WTC11 (cell line): Measurements from ENCODE around the gene HRH1. TPM values are rescaled to one million over a fixed set of nuclear protein-coding genes. Genes with fewer than 3 reads are reported as not detected.

ENCODE experiments used
- ATAC-seq: fragments of 200-7000 bp; cut with Tn5 transposase; 2 replicates; pipeline ENCODE4 v1.10.0; 2021; ENCODE audit warnings: mild to moderate bottlenecking, moderate library complexity
- CTCF ChIA-PET: fragments of 300-600 bp; sonication (Branson Sonifier 250); formaldehyde crosslinking; loops from one replicate; lab custom pipeline; 2021; ENCODE audit warnings: antibody characterized with exemption; lab: Charles Lee
- POLR2A ChIA-PET: fragments of 350-600 bp; sonication (Branson Sonifier 250); formaldehyde crosslinking; loops from one replicate; lab custom pipeline; 2021; ENCODE audit warnings: antibody characterized with exemption; lab: Charles Lee
- DNase-seq: peaks from one replicate; pipeline ENCODE4 v3.0.0; 2021; ENCODE audit warnings: low spot score
- H3K27ac Mint-ChIP-seq: 2 replicates; pipeline ENCODE4 v1.8.0; 2021; ENCODE audit warnings: mixed read lengths
- H3K27me3 Mint-ChIP-seq: 2 replicates; pipeline ENCODE4 v1.8.0; 2021; ENCODE audit warnings: low read depth, mild to moderate bottlenecking, moderate library complexity, mixed read lengths
- H3K36me3 Mint-ChIP-seq: 2 replicates; pipeline ENCODE4 v1.8.0; 2021; ENCODE audit warnings: mixed read lengths
- H3K4me1 Mint-ChIP-seq: 2 replicates; pipeline ENCODE4 v1.8.0; 2022; ENCODE audit warnings: mixed read lengths
- H3K4me3 Mint-ChIP-seq: 2 replicates; pipeline ENCODE4 v1.8.0; 2021; ENCODE audit warnings: mild to moderate bottlenecking, moderate library complexity, mixed read lengths
- H3K9me3 Mint-ChIP-seq: 2 replicates; pipeline ENCODE4 v1.8.0; 2021; ENCODE audit warnings: mixed read lengths
- ESRRA ChIP-seq: sonication (generic); formaldehyde crosslinking; IDR thresholded peaks from 2 replicates; pipeline ENCODE4 v1.8.1; 2022; ENCODE audit warnings: mild to moderate bottlenecking, missing genetic modification reagents, borderline replicate concordance
- ETV6 ChIP-seq: sonication (generic); formaldehyde crosslinking; IDR thresholded peaks from 2 replicates; pipeline ENCODE4 v1.8.1; 2022; ENCODE audit warnings: mild to moderate bottlenecking, missing genetic modification reagents
- GTF2I ChIP-seq: fragments of 250-450 bp; sonication (Bioruptor Pico); conservative IDR thresholded peaks from 2 replicates; pipeline ENCODE4 v1.4.0; 2021; ENCODE audit warnings: mild to moderate bottlenecking
- IRF2 ChIP-seq: sonication (generic); formaldehyde crosslinking; IDR thresholded peaks from 2 replicates; pipeline ENCODE4 v1.8.0; 2022; ENCODE audit warnings: low read depth, missing genetic modification reagents, borderline replicate concordance
- KAT7 ChIP-seq: sonication (generic); formaldehyde crosslinking; IDR thresholded peaks from 2 replicates; pipeline ENCODE4 v1.8.1; 2023; ENCODE audit warnings: missing genetic modification reagents, mild to moderate bottlenecking, borderline replicate concordance
- NFATC4 ChIP-seq: fragments of 250-450 bp; sonication (Bioruptor Pico); IDR thresholded peaks from 2 replicates; pipeline ENCODE4 v1.9.0; 2021; ENCODE audit warnings: mild to moderate bottlenecking
- NFYB ChIP-seq: sonication (generic); formaldehyde crosslinking; conservative IDR thresholded peaks from 2 replicates; pipeline ENCODE4 v1.8.0; 2022; ENCODE audit warnings: low read depth, missing genetic modification reagents
- OVOL2 ChIP-seq: fragments of 250-450 bp; sonication (Bioruptor Pico); IDR thresholded peaks from 2 replicates; pipeline ENCODE4 v1.9.0; 2021; ENCODE audit warnings: mild to moderate bottlenecking, borderline replicate concordance
- PRRX2 ChIP-seq: fragments of 250-450 bp; sonication (Bioruptor Pico); IDR thresholded peaks from 2 replicates; pipeline ENCODE4 v1.8.0; 2021; ENCODE audit warnings: mild to moderate bottlenecking
- RORB ChIP-seq: fragments of 250-450 bp; sonication (Bioruptor Pico); IDR thresholded peaks from 2 replicates; pipeline ENCODE4 v1.9.0; 2021; ENCODE audit warnings: mild to moderate bottlenecking
- SP1 ChIP-seq: sonication (generic); formaldehyde crosslinking; conservative IDR thresholded peaks from 2 replicates; pipeline ENCODE4 v1.8.1; 2022; ENCODE audit warnings: missing genetic modification reagents
- TEAD1 ChIP-seq: sonication (generic); formaldehyde crosslinking; IDR thresholded peaks from 2 replicates; pipeline ENCODE4 v1.8.0; 2022; ENCODE audit warnings: mild to moderate bottlenecking, missing genetic modification reagents
- TEAD4 ChIP-seq: sonication (generic); formaldehyde crosslinking; IDR thresholded peaks from 2 replicates; pipeline ENCODE4 v1.8.0; 2022; ENCODE audit warnings: mild to moderate bottlenecking, missing genetic modification reagents
- ZNF423 ChIP-seq: fragments of 250-450 bp; sonication (Bioruptor Pico); IDR thresholded peaks from 2 replicates; pipeline ENCODE4 v2.1.2; 2022; ENCODE audit warnings: mild to moderate bottlenecking, moderate library complexity
- ZNF671 ChIP-seq: fragments of 250-450 bp; sonication (Bioruptor Pico); IDR thresholded peaks from 2 replicates; pipeline ENCODE4 v1.8.0; 2021; ENCODE audit warnings: mild to moderate bottlenecking
- total RNA-seq: library from RNA; stranded (reverse); gene quantifications from 3 replicates; pipeline ENCODE4 v1.2.3, GENCODE V29; 2021
- TF ChIP-seq, protein P1 (sequence below): fragments of 200-600 bp; IDR thresholded peaks from 2 replicates; pipeline ENCODE4 v1.8.0; 2022; ENCODE audit warnings: antibody characterized with exemption
- TF ChIP-seq, protein P2 (sequence below): sonication (generic); formaldehyde crosslinking; conservative IDR thresholded peaks from 2 replicates; pipeline ENCODE4 v1.8.1; 2022; ENCODE audit warnings: mild to moderate bottlenecking, missing genetic modification reagents
- TF ChIP-seq, protein P3 (sequence below): fragments of 250-450 bp; sonication (Bioruptor Pico); IDR thresholded peaks from 2 replicates; pipeline ENCODE4 v1.9.0; 2021; ENCODE audit warnings: moderate library complexity, mild to moderate bottlenecking, inconsistent platforms, borderline replicate concordance
- TF ChIP-seq, protein P4 (sequence below): fragments of 250-450 bp; sonication (Bioruptor Pico); IDR thresholded peaks from 2 replicates; pipeline ENCODE4 v1.9.0; 2021; ENCODE audit warnings: mild to moderate bottlenecking
- TF ChIP-seq, protein P5 (sequence below): sonication (generic); formaldehyde crosslinking; IDR thresholded peaks from 2 replicates; pipeline ENCODE4 v1.8.0; 2023; ENCODE audit warnings: missing genetic modification reagents, mild to moderate bottlenecking, borderline replicate concordance
- TF ChIP-seq, protein P6 (sequence below): sonication (generic); formaldehyde crosslinking; IDR thresholded peaks from 2 replicates; pipeline ENCODE4 v1.8.1; 2023; ENCODE audit warnings: mild to moderate bottlenecking, missing genetic modification reagents, moderate library complexity
- TF ChIP-seq, protein P7 (sequence below): sonication (generic); formaldehyde crosslinking; IDR thresholded peaks from 2 replicates; pipeline ENCODE4 v1.8.0; 2023; ENCODE audit warnings: mild to moderate bottlenecking, missing genetic modification reagents

The HRH1 gene
- total RNA-seq, 1 experiment from 2014 or later: not detected

DNA sequence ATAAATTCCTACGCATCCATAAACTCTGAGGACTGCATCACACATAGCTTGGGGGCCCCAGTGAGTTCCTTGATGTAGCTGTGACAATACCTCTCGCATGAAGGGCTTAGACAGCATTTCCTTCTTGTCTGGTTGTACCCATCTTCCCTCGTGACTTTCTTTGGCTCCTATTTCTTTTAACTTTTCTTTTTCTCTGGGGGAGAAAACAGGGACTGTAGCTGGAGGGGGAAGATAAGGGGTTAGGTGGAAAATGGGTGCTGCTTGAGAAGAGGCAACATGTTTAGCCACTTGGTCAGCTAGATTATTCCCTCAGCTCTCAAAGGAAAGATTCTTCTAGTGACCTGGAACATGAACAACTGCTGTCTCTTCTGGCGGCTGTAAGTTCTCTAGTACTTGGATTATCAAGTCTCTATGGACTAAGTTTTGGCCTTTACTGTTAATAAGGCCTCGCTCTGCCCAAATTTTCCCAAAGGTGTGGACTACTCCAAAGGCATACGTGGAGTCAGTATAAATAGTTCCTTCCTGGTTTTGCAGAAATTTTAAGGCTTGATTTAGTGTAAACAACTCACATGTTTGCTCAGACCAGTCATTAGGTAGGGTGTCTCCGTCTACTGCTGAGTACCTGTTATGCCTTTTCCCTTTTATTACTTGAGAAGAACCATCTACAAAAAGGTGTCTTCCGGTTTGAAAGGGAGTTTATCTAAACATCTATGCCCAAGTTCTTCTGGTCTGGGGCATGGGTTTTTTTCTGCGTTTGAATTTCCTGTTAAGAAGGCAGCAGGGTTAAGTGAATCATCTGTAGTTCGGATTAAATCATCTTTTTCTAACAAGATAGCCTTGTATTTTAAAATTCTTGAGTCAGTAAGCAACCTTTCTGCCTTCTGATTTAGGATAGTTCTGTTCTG is 96.9 kb downstream of the HRH1 start (continued):
- TF ChIP-seq, protein P1, sequence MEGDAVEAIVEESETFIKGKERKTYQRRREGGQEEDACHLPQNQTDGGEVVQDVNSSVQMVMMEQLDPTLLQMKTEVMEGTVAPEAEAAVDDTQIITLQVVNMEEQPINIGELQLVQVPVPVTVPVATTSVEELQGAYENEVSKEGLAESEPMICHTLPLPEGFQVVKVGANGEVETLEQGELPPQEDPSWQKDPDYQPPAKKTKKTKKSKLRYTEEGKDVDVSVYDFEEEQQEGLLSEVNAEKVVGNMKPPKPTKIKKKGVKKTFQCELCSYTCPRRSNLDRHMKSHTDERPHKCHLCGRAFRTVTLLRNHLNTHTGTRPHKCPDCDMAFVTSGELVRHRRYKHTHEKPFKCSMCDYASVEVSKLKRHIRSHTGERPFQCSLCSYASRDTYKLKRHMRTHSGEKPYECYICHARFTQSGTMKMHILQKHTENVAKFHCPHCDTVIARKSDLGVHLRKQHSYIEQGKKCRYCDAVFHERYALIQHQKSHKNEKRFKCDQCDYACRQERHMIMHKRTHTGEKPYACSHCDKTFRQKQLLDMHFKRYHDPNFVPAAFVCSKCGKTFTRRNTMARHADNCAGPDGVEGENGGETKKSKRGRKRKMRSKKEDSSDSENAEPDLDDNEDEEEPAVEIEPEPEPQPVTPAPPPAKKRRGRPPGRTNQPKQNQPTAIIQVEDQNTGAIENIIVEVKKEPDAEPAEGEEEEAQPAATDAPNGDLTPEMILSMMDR: no peak
- TF ChIP-seq, protein P2, sequence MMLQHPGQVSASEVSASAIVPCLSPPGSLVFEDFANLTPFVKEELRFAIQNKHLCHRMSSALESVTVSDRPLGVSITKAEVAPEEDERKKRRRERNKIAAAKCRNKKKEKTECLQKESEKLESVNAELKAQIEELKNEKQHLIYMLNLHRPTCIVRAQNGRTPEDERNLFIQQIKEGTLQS (CRISPR knock-in tag): no peak

DNA sequence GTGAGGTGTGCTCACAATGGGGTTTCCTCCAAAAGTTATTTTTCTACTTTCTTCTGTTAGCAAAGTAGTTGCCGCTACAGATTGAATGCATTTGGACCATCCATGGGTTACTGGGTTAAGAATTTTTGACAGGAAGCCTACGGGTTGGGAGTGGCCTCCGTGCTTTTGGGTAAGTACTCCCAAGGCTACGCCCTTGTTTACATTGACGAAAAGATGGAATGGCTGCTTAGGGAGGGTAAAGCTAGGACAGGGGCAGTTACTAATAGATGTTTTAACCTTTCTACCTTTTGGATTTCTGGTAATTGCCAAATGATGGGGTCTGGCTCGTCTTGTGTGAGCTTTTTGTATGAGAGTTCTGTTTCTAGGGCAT is 97.5 kb downstream of the HRH1 start:
- H3K4me1 Mint-ChIP-seq: no peaks in the 10 kb centered on the region
- ATAC-seq (no peak), DNase-seq (no peak)
- CTCF ChIA-PET: no interaction called here
- peaks cover 7% of the 10 kb centered on the region; the same call in 1 of the 2 replicates for H3K9me3 Mint-ChIP-seq
- POLR2A ChIA-PET: no interaction called here
- no peaks in the 10 kb centered on the region for H3K36me3 Mint-ChIP-seq
- H3K27ac Mint-ChIP-seq: no peak overlapping the region
- H3K4me3 Mint-ChIP-seq: no peak overlapping the region
- peaks cover 7% of the 10 kb centered on the region for H3K27me3 Mint-ChIP-seq
- TF ChIP-seq SP1 (CRISPR knock-in tag) (no peak), TEAD1 (CRISPR knock-in tag) (no peak), ETV6 (no peak), RORB (no peak), PRRX2 (no peak), NFYB (CRISPR knock-in tag) (no peak), IRF2 (CRISPR knock-in tag) (no peak)
- TF ChIP-seq, protein P3, sequence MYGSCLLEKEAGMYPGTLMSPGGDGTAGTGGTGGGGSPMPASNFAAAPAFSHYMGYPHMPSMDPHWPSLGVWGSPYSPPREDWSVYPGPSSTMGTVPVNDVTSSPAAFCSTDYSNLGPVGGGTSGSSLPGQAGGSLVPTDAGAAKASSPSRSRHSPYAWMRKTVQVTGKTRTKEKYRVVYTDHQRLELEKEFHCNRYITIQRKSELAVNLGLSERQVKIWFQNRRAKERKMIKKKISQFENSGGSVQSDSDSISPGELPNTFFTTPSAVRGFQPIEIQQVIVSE (CRISPR knock-in tag): no peak
- TF ChIP-seq, protein P4, sequence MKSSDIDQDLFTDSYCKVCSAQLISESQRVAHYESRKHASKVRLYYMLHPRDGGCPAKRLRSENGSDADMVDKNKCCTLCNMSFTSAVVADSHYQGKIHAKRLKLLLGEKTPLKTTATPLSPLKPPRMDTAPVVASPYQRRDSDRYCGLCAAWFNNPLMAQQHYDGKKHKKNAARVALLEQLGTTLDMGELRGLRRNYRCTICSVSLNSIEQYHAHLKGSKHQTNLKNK (CRISPR knock-in tag): no peak
- TF ChIP-seq, protein P5, sequence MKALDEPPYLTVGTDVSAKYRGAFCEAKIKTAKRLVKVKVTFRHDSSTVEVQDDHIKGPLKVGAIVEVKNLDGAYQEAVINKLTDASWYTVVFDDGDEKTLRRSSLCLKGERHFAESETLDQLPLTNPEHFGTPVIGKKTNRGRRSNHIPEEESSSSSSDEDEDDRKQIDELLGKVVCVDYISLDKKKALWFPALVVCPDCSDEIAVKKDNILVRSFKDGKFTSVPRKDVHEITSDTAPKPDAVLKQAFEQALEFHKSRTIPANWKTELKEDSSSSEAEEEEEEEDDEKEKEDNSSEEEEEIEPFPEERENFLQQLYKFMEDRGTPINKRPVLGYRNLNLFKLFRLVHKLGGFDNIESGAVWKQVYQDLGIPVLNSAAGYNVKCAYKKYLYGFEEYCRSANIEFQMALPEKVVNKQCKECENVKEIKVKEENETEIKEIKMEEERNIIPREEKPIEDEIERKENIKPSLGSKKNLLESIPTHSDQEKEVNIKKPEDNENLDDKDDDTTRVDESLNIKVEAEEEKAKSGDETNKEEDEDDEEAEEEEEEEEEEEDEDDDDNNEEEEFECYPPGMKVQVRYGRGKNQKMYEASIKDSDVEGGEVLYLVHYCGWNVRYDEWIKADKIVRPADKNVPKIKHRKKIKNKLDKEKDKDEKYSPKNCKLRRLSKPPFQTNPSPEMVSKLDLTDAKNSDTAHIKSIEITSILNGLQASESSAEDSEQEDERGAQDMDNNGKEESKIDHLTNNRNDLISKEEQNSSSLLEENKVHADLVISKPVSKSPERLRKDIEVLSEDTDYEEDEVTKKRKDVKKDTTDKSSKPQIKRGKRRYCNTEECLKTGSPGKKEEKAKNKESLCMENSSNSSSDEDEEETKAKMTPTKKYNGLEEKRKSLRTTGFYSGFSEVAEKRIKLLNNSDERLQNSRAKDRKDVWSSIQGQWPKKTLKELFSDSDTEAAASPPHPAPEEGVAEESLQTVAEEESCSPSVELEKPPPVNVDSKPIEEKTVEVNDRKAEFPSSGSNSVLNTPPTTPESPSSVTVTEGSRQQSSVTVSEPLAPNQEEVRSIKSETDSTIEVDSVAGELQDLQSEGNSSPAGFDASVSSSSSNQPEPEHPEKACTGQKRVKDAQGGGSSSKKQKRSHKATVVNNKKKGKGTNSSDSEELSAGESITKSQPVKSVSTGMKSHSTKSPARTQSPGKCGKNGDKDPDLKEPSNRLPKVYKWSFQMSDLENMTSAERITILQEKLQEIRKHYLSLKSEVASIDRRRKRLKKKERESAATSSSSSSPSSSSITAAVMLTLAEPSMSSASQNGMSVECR (CRISPR knock-in tag): no peak

DNA sequence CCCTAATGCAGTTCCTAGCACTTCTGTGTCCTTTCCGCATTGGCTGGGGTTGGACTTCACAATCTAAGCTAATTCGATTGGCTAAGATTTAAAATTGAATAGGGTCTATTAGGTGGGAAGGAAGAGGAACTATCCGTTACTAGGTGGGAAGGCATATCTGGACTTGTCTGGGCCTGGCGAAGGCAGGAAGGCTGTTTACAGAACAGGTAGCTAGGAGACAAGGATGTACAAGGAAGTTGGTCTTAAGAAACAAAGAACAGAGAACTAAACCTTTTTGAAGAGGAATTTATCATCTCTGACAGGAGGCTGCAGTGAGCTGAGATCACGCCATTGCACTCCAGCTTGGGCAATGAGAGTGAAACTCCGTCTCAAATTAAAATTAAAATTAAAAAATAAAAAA is 100.6 kb downstream of the HRH1 start:
- CTCF ChIA-PET: interaction anchor here (0.6 kb wide), 1 partner anchor 437 kb away, joined by 4 read pairs; no protein-coding TSS in a partner anchor
- H3K9me3 Mint-ChIP-seq: peaks cover 7% of the 10 kb centered on the region; the same call in 1 of the 2 replicates
- peaks cover 11% of the 10 kb centered on the region for H3K27me3 Mint-ChIP-seq
- no peak overlapping the region for H3K27ac Mint-ChIP-seq
- ATAC-seq: no peak
- DNase-seq: no peak
- no peak overlapping the region for H3K4me3 Mint-ChIP-seq
- H3K4me1 Mint-ChIP-seq: no peaks in the 10 kb centered on the region
- POLR2A ChIA-PET: no interaction called here
- H3K36me3 Mint-ChIP-seq: no peaks in the 10 kb centered on the region
- TF ChIP-seq, protein P4 (CRISPR knock-in tag): no peak
- TF ChIP-seq ZNF671 (CRISPR knock-in tag) (no peak), ZNF423 (CRISPR knock-in tag) (no peak), ESRRA (no peak), OVOL2 (CRISPR knock-in tag) (no peak), GTF2I (no peak), NFATC4 (CRISPR knock-in tag) (no peak), KAT7 (CRISPR knock-in tag) (no peak), TEAD4 (no peak), TEAD1 (CRISPR knock-in tag) (no peak)
- TF ChIP-seq, protein P6, sequence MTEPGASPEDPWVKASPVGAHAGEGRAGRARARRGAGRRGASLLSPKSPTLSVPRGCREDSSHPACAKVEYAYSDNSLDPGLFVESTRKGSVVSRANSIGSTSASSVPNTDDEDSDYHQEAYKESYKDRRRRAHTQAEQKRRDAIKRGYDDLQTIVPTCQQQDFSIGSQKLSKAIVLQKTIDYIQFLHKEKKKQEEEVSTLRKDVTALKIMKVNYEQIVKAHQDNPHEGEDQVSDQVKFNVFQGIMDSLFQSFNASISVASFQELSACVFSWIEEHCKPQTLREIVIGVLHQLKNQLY (CRISPR knock-in tag): no peak
- TF ChIP-seq, protein P7, sequence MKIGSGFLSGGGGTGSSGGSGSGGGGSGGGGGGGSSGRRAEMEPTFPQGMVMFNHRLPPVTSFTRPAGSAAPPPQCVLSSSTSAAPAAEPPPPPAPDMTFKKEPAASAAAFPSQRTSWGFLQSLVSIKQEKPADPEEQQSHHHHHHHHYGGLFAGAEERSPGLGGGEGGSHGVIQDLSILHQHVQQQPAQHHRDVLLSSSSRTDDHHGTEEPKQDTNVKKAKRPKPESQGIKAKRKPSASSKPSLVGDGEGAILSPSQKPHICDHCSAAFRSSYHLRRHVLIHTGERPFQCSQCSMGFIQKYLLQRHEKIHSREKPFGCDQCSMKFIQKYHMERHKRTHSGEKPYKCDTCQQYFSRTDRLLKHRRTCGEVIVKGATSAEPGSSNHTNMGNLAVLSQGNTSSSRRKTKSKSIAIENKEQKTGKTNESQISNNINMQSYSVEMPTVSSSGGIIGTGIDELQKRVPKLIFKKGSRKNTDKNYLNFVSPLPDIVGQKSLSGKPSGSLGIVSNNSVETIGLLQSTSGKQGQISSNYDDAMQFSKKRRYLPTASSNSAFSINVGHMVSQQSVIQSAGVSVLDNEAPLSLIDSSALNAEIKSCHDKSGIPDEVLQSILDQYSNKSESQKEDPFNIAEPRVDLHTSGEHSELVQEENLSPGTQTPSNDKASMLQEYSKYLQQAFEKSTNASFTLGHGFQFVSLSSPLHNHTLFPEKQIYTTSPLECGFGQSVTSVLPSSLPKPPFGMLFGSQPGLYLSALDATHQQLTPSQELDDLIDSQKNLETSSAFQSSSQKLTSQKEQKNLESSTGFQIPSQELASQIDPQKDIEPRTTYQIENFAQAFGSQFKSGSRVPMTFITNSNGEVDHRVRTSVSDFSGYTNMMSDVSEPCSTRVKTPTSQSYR: no peak
